Mesendoderm (in vitro differentiated cells): Measurements from ENCODE around the gene CXCR6. TPM values are rescaled to one million over a fixed set of nuclear protein-coding genes. Genes with fewer than 3 reads are reported as not detected.
A peak's percentile ranks its signal among the peaks of the same experiment; 100 is the strongest.
"Not testable (repeated sequence)": the region's sequence is repeated elsewhere in the genome, so short reads cannot be mapped to it uniquely, and the experiment has no call there.

Source experiments
- DNase-seq: peaks from one replicate; pipeline ENCODE4 v3.0.0; 2013
- H2AK5ac ChIP-seq: 2 replicates; pipeline ENCODE4 v1.6.1; 2013; ENCODE audit warnings: low read length, inconsistent platforms
- H2BK120ac ChIP-seq: 2 replicates; pipeline ENCODE4 v1.6.1; 2013; ENCODE audit warnings: low read depth, mild to moderate bottlenecking, low read length, moderate library complexity, mixed read lengths
- H2BK15ac ChIP-seq: replicated peaks from 2 replicates; pipeline ENCODE4 v1.6.1; 2013; ENCODE audit warnings: low read depth, mild to moderate bottlenecking, moderate library complexity
- H2BK5ac ChIP-seq: 2 replicates; pipeline ENCODE4 v1.6.1; 2013; ENCODE audit warnings: low read length, inconsistent platforms
- H3K18ac ChIP-seq: 2 replicates; pipeline ENCODE4 v1.6.1; 2013; ENCODE audit warnings: mild to moderate bottlenecking, low read length, mixed read lengths
- H3K23ac ChIP-seq: one replicate; pipeline ENCODE4 v1.6.1; 2013; ENCODE audit warnings: low read length
- H3K27ac ChIP-seq: 2 replicates; pipeline ENCODE4 v1.5.1; 2013; ENCODE audit warnings: low read depth, mild to moderate bottlenecking, inconsistent platforms, low read length, moderate library complexity
- H3K27me3 ChIP-seq: 2 replicates; pipeline ENCODE4 v1.6.1; 2013; ENCODE audit warnings: low read length, control low read depth, mild to moderate bottlenecking, inconsistent platforms; ENCODE audit not compliant: insufficient read depth, poor library complexity
- H3K36me3 ChIP-seq: 2 replicates; pipeline ENCODE4 v1.6.1; 2013; ENCODE audit warnings: low read length, inconsistent platforms; ENCODE audit not compliant: control insufficient read depth, insufficient read depth
- H3K4ac ChIP-seq: one replicate; pipeline ENCODE4 v1.6.1; 2013; ENCODE audit warnings: low read depth, mild to moderate bottlenecking, low read length, moderate library complexity
- H3K4me1 ChIP-seq: 2 replicates; pipeline ENCODE4 v1.6.1; 2013; ENCODE audit warnings: low read depth, low read length, inconsistent platforms; ENCODE audit not compliant: control insufficient read depth
- H3K4me2 ChIP-seq: 2 replicates; pipeline ENCODE4 v1.6.1; 2013; ENCODE audit warnings: low read length
- H3K4me3 ChIP-seq: 2 replicates; pipeline ENCODE4 v1.5.1; 2013; ENCODE audit warnings: mild to moderate bottlenecking, low read length
- H3K56ac ChIP-seq: one replicate; pipeline ENCODE4 v1.6.1; 2013; ENCODE audit warnings: low read length
- H3K79me1 ChIP-seq: 2 replicates; pipeline ENCODE4 v1.6.1; 2013; ENCODE audit warnings: low read length, inconsistent platforms
- H3K79me2 ChIP-seq: 2 replicates; pipeline ENCODE4 v1.6.1; 2013; ENCODE audit warnings: mild to moderate bottlenecking, low read length; ENCODE audit not compliant: control insufficient read depth, insufficient read depth
- H3K9ac ChIP-seq: 2 replicates; pipeline ENCODE4 v1.6.1; 2013; ENCODE audit warnings: low read length, inconsistent platforms
- H4K5ac ChIP-seq: one replicate; pipeline ENCODE4 v1.6.1; 2013; ENCODE audit warnings: low read length
- H4K8ac ChIP-seq: one replicate; pipeline ENCODE4 v1.6.1; 2013; ENCODE audit warnings: low read depth, mild to moderate bottlenecking, control low read depth, low read length, moderate library complexity
- whole genome bisulfite sequencing: extraction: QIAGEN DNeasy Blood & Tissue Kit; methylation state at CpG from one replicate; pipeline ENCODE4 v1.1.7; 2013; ENCODE audit warnings: low lambda C conversion rate, missing lambda C conversion rate; ENCODE audit not compliant: insufficient coverage; ENCODE audit errors: extremely low coverage; 5-methylcytosine and 5-hydroxymethylcytosine counted together
- small RNA-seq: library from polyadenylated mRNA; stranded (forward); fragments of <200 nt; extraction: miRNeasy Mini kit (QIAGEN cat#:217004); gene quantifications from one replicate; pipeline ENCODE3, GENCODE V24; 2013; ENCODE audit not compliant: insufficient read depth

CXCR6 gene

GRCh38 chr3:45994419-45995235, 51.4 kb downstream of the CXCR6 start:
- H2BK120ac ChIP-seq = no peak overlapping the region
- H3K27me3 ChIP-seq = no peaks in the 10 kb centered on the region
- H3K4me1 ChIP-seq = peaks cover 13% of the 10 kb centered on the region
- no CpG with 5 or more reads among the region's 16 CpGs for WGBS
- H3K18ac ChIP-seq = no peak overlapping the region
- no peak overlapping the region for H2BK15ac ChIP-seq
- no peak overlapping the region for H4K5ac ChIP-seq
- H3K56ac ChIP-seq = peak overlapping the region; percentile 87
- H4K8ac ChIP-seq = no peak overlapping the region
- H3K4ac ChIP-seq = no peak overlapping the region
- H3K79me2 ChIP-seq = no peaks in the 10 kb centered on the region
- no peak overlapping the region for H3K27ac ChIP-seq
- H3K79me1 ChIP-seq = peaks cover 5% of the 10 kb centered on the region
- peak overlapping the region; percentile 88 for H3K4me2 ChIP-seq
- no peaks in the 10 kb centered on the region for H3K36me3 ChIP-seq
- DNase-seq = peak; percentile 42
- H2AK5ac ChIP-seq = no peak overlapping the region
- no peak overlapping the region for H2BK5ac ChIP-seq
- peak overlapping the region; percentile 72 for H3K9ac ChIP-seq
- peak overlapping the region; percentile 84 for H3K4me3 ChIP-seq
- H3K23ac ChIP-seq = peak overlapping the region; percentile 89

DNA sequence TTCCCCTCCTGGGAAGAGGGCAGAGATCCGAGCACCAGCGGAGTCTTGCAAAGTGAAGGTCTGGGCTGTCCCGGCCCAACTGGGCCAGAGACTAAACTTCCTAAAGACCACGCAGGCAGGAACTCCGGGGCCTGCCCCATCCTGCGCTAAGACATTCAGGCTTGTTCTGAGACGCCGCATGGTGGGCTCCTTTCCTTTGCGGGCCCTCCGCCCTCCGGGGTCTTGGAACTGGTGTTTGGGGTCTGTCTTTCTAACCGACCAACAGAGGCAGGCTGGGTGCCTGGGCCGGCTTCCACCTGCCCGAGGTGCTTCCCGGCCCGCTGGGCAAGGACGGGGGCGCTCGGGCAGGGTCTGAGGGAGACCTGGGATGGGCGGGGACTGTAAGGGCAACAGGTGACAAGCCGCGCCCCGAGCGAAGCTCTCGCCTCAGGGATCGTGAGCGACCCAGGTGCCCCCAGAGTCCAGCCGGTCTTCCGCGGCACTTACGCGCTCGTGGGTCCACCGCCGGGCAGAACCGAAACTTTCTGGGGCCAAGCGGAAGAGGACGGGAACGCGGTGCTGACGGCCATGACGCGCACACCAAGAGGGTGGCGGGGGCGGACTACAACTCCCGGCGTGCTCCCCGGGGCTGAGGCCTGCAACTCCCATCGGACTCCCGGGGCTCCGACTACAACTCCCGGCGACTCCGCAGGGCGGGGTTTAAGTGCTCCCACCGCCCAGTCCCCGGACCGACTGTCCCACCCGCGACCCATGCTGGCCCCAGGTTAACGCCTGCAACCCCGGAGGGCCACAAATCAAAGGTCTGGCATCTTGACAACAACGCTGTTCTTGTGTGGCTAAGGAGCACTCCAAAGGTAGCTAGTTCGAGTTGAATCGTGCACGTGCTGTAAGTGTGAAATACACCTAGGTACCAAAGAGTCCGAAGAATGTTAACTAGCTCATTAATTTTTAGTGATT, 52.2 kb downstream of the CXCR6 start, which contains the start of gene FYCO1:
Gene FYCO1 (minus strand): TSS at position 589 of the 957 bp plus-strand sequence. CDS start 10,914 bp downstream, outside the sequence.
- Histone ChIP-seq H3K18ac (no peak within 1 kb of the TSS), H4K5ac (no peak within 1 kb of the TSS), H3K79me1 (peaks cover 5% of the 10 kb centered on the region), H2BK5ac (no peak within 1 kb of the TSS), H3K27ac (no peak within 1 kb of the TSS), H3K23ac (peak within 1 kb of the TSS; percentile 89), H3K4me3 (peak within 1 kb of the TSS; percentile 84), H3K4me1 (peaks cover 8% of the 10 kb centered on the region), H3K4me2 (peak within 1 kb of the TSS; percentile 88), H3K4ac (no peak within 1 kb of the TSS), H3K36me3 (no peaks in the 10 kb centered on the region), H3K9ac (peak within 1 kb of the TSS; percentile 72), H2BK120ac (no peak within 1 kb of the TSS), H4K8ac (no peak within 1 kb of the TSS), H3K27me3 (no peaks in the 10 kb centered on the region), H3K79me2 (no peaks in the 10 kb centered on the region), H2AK5ac (no peak within 1 kb of the TSS), H2BK15ac (no peak within 1 kb of the TSS), H3K56ac (peak within 1 kb of the TSS; percentile 87)
- DNase-seq = peak; percentile 93
- WGBS = no CpG with 5 or more reads among the region's 67 CpGs

DNA sequence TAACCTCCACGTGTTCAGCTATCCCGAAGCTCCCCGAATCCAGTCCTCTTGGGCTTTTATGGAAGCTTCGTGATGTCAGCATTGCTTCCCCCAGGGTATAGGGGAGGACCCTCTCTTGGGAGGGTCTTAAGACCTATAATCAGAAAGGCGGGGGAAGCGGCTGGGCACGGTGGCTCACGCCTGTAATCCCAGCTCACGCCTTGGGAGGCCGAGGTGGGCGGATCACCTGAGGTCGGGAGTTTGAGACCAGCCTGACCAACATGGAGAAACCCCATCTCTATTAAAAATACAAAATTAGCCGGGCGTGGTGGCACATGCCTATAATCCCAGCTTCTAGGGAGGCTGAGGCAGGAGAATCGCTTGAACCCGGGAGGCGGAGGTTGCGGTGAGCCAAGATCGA, 54.2 kb downstream of the CXCR6 start:
- not testable (repeated sequence) for DNase-seq, H3K27ac ChIP-seq, H3K56ac ChIP-seq, H3K9ac ChIP-seq, H3K23ac ChIP-seq, H3K4me2 ChIP-seq, H2BK120ac ChIP-seq, H3K4me3 ChIP-seq, H2AK5ac ChIP-seq, H4K8ac ChIP-seq, H2BK15ac ChIP-seq, H3K36me3 ChIP-seq, H3K27me3 ChIP-seq, H3K79me2 ChIP-seq, H3K79me1 ChIP-seq, H2BK5ac ChIP-seq, H3K4ac ChIP-seq, H4K5ac ChIP-seq, H3K18ac ChIP-seq, H3K4me1 ChIP-seq
- WGBS = no CpG with 5 or more reads among the region's 19 CpGs

- Histone ChIP-seq H2AK5ac (no peak overlapping the region), H3K4me3 (no peak overlapping the region), H3K56ac (no peak overlapping the region), H3K18ac (no peak overlapping the region), H3K4ac (no peak overlapping the region), H3K27ac (no peak overlapping the region), H4K5ac (no peak overlapping the region), H2BK5ac (no peak overlapping the region), H3K36me3 (no peaks in the 10 kb centered on the region), H3K23ac (no peak overlapping the region), H4K8ac (no peak overlapping the region), H3K4me2 (no peak overlapping the region), H3K9ac (no peak overlapping the region), H2BK15ac (no peak overlapping the region), H3K4me1 (peaks cover 8% of the 10 kb centered on the region), H3K79me1 (peaks cover 2% of the 10 kb centered on the region), H3K27me3 (no peaks in the 10 kb centered on the region), H2BK120ac (no peak overlapping the region), H3K79me2 (no peaks in the 10 kb centered on the region)
- WGBS = no CpG with 5 or more reads among the region's 2 CpGs
- no peak for DNase-seq
Observed at GRCh38 chr3:45997942-45998341, 54.7 kb downstream of the CXCR6 start.

Small RNA genes lying within 50 kb of the gene (small RNA-seq; reads per million reads assigned to genes)
- not detected for gene RF00019
